ENCODE results near the gene PTPRD.

PTPRD gene

GRCh38 chr9:9914174-9914573 is 698.6 kb downstream of the PTPRD start:
- H3K4me3 ChIP-seq (ENCODE audit: control insufficient read depth, low read depth, low read length): no peak overlapping the region
- no peak for DNase-seq (ENCODE audit: low read depth)

DNA sequence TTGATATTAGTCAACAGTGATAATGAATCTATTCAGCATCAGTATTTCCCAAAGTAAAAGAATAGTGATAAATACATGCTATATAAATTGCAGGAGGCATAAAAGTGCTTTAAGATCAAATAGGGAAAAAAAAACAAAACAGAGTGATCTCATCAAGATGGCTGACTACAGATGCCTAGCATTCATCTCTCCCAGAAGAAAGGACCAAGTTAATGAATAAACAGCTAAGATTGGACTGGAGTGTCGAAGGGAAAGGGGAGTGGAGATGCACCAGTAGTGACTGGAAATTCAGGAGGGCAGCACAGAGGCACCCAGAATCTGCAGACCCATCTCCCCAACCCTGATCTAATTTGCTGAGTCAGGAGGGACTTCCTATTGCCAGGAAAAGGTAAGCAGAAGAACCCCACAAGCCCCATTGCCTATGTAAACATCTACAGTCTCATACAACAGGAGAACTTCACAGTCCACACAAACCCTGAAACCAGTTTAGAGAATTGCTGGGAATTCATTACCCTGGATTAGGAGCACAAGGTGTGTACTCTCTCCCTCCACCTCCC is 699.4 kb downstream of the PTPRD start:
- no peak for TF ChIP-seq CTCF (IDR thresholded peaks at IDR 0.05; ENCODE audit: control insufficient read depth, insufficient read depth, low read depth, low read length, missing control alignments)
- no peak overlapping the region for H3K4me3 ChIP-seq (ENCODE audit: control insufficient read depth, low read depth, low read length)
- no peak for DNase-seq (ENCODE audit: low read depth)

More at GRCh38 chr9:9914174-9914573, 698.6 kb downstream of the PTPRD start:
- no peak for TF ChIP-seq CTCF (IDR thresholded peaks at IDR 0.05; ENCODE audit: control insufficient read depth, insufficient read depth, low read depth, low read length, missing control alignments)

DNA sequence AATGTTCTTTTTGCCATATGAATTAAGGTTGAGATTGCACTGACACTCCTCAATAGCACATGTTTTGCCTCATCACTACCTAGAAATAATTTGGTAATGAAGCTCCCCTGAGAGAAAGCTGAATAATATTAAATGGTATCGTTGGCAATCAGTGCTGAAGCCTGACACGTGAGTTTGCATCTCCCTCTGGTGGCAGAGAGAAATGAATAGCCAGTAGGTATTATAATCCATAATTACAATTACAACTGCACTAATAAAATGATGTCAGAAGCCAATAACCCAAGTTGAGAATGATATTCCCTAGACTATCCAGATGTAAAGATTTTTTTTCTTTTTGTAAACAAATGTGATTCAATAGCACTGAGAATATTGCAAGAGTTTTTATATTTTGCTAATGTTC is 700.3 kb downstream of the PTPRD start:
- no peak overlapping the region for H3K4me3 ChIP-seq (ENCODE audit: control insufficient read depth, low read depth, low read length)
- DNase-seq (ENCODE audit: low read depth): no peak

DNA sequence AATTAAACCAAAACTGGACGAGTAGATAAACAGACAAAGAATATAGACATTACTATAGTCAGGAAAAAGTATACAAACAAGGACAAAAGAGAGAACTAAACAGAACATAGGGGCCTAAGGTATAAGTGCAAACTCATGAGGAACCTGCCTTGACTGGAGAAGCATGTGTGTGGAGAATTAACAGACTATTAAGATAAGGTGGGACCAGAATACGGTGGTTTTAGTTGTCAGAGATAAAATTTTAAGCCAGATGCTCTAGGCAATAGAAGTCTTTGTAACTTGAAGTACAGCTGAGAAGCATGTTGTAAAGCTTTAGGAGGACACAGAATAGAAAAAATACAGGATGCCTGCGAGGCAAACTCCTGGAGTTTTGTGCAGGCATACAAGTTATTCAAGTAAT is 707.1 kb downstream of the PTPRD start:
- no peak overlapping the region for H3K4me3 ChIP-seq (ENCODE audit: control insufficient read depth, low read depth, low read length)
- no peak for DNase-seq (ENCODE audit: low read depth)
- TF ChIP-seq CTCF (IDR thresholded peaks at IDR 0.05; ENCODE audit: control insufficient read depth, insufficient read depth, low read depth, low read length, missing control alignments): no peak

More for the DNA sequence above, 700.3 kb downstream of the PTPRD start:
- TF ChIP-seq CTCF (IDR thresholded peaks at IDR 0.05; ENCODE audit: control insufficient read depth, insufficient read depth, low read depth, low read length, missing control alignments): no peak

GRCh38 chr9:9904041-9904440 is 708.8 kb downstream of the PTPRD start:
- DNase-seq (ENCODE audit: low read depth): no peak
- TF ChIP-seq CTCF (IDR thresholded peaks at IDR 0.05; ENCODE audit: control insufficient read depth, insufficient read depth, low read depth, low read length, missing control alignments): no peak
- H3K4me3 ChIP-seq (ENCODE audit: control insufficient read depth, low read depth, low read length): no peak overlapping the region

GRCh38 chr9:9901624-9902023 is 711.2 kb downstream of the PTPRD start:
- no peak for TF ChIP-seq CTCF (IDR thresholded peaks at IDR 0.05; ENCODE audit: control insufficient read depth, insufficient read depth, low read depth, low read length, missing control alignments)
- DNase-seq (ENCODE audit: low read depth): no peak
- no peak overlapping the region for H3K4me3 ChIP-seq (ENCODE audit: control insufficient read depth, low read depth, low read length)

GRCh38 chr9:9893837-9894236 is 719.0 kb downstream of the PTPRD start:
- TF ChIP-seq CTCF (IDR thresholded peaks at IDR 0.05; ENCODE audit: control insufficient read depth, insufficient read depth, low read depth, low read length, missing control alignments): no peak
- no peak for DNase-seq (ENCODE audit: low read depth)
- H3K4me3 ChIP-seq (ENCODE audit: control insufficient read depth, low read depth, low read length): no peak overlapping the region
